A549 (cell line): ENCODE results near the gene NAPA. TPM values are rescaled to one million over a fixed set of nuclear protein-coding genes. Genes with fewer than 3 reads are reported as not detected.

ENCODE experiments used
- ATAC-seq, 2 experiments: fragments of 200-7000 bp in 1 of 2; fragments of >200 bp in 1 of 2; cut with Nextera tagmentation in 1 of 2; cut with Tn5 transposase in 1 of 2; 3 replicates each; pipeline versions ENCODE4 v1.8.0 to v1.9.1; 2018 to 2020; ENCODE audit warnings: mild to moderate bottlenecking in 1 of 2, moderate library complexity in 1 of 2
- CTCF ChIA-PET: fragments of 300-600 bp; sonication (Branson Sonifier 250); formaldehyde crosslinking; extraction: SDS; loops from one replicate; lab custom pipeline; 2021; ENCODE audit warnings: antibody characterized with exemption, inconsistent platforms; lab: Yijun Ruan, JAX
- POLR2A ChIA-PET: fragments of 350-600 bp; formaldehyde crosslinking; extraction: SDS; loops from one replicate; lab custom pipeline; 2021; ENCODE audit warnings: antibody characterized with exemption, inconsistent platforms; lab: Yijun Ruan, JAX
- DNase-seq, 2 experiments: peaks; one replicate each; pipeline versions ENCODE4 v3.0.0 to v3.0.0-alpha.2; 2011 to 2016; ENCODE audit warnings: low read depth in 1 of 2, low spot score in 1 of 2
- FAIRE-seq: peaks from 2 replicates; lab custom pipeline; 2011; peaks lifted over from hg19 to GRCh38; lab: Jason Lieb, UNC
- H3K27ac ChIP-seq, 2 experiments: fragments of >200 bp; sonication (Bioruptor Twin); formaldehyde crosslinking; 3 replicates each; pipeline ENCODE4 v1.5.1; 2016 to 2017
- H3K4me1 ChIP-seq: fragments of >200 bp; sonication (Bioruptor Twin); formaldehyde crosslinking; 3 replicates; pipeline ENCODE4 v1.6.1; 2016
- H3K4me2 ChIP-seq: fragments of >200 bp; sonication (Bioruptor Twin); formaldehyde crosslinking; 3 replicates; pipeline ENCODE4 v1.6.1; 2016
- H3K4me3 ChIP-seq: fragments of >200 bp; sonication (Bioruptor Twin); formaldehyde crosslinking; 3 replicates; pipeline ENCODE4 v1.5.1; 2016
- H3K9me3 ChIP-seq: fragments of >200 bp; sonication (Bioruptor Twin); formaldehyde crosslinking; 3 replicates; pipeline ENCODE4 v1.6.1; 2016
- CBX2 ChIP-seq: fragments of 200-600 bp; sonication (generic); IDR thresholded peaks from 2 replicates; pipeline ENCODE4 v1.6.1; 2016; ENCODE audit warnings: low read depth, mild to moderate bottlenecking, borderline replicate concordance
- CBX8 ChIP-seq: fragments of 200-600 bp; sonication (generic); IDR thresholded peaks from 2 replicates; pipeline ENCODE4 v1.6.1; 2016
- CHD2 ChIP-seq: fragments of 150-350 bp; IDR thresholded peaks from 2 replicates; pipeline ENCODE4 v1.6.1; 2014; ENCODE audit warnings: low read length; ENCODE audit not compliant: partially characterized antibody
- CHD4 ChIP-seq: fragments of 200-600 bp; sonication (generic); IDR thresholded peaks from 2 replicates; pipeline ENCODE4 v1.6.1; 2016; ENCODE audit warnings: antibody characterized with exemption, mild to moderate bottlenecking, borderline replicate concordance
- EHF ChIP-seq: fragments of 250-450 bp; sonication (Bioruptor Pico); IDR thresholded peaks from 2 replicates; pipeline ENCODE4 v1.5.0; 2020; ENCODE audit warnings: mild to moderate bottlenecking
- EP300 ChIP-seq, 2 experiments: fragments of >200 bp; sonication (Bioruptor Twin); formaldehyde crosslinking; IDR thresholded peaks; 2 replicates in 1 of 2; 3 replicates in 1 of 2; pipeline ENCODE4 v1.6.1; 2016 to 2017
- FOSB ChIP-seq: fragments of 250-450 bp; sonication (Bioruptor Pico); IDR thresholded peaks from 2 replicates; pipeline ENCODE4 v1.5.0; 2020; ENCODE audit warnings: mild to moderate bottlenecking, moderate library complexity
- HDAC2 ChIP-seq: fragments of 200-600 bp; sonication (generic); IDR thresholded peaks from 2 replicates; pipeline ENCODE4 v1.6.1; 2016
- HMGXB4 ChIP-seq: fragments of 250-450 bp; sonication (Bioruptor Pico); IDR thresholded peaks from 2 replicates; pipeline ENCODE4 v1.5.0; 2021; ENCODE audit warnings: mild to moderate bottlenecking, moderate library complexity, borderline replicate concordance
- HOXA7 ChIP-seq: fragments of 250-450 bp; sonication (Bioruptor Pico); IDR thresholded peaks from 2 replicates; pipeline ENCODE4 v1.5.0; 2020; ENCODE audit warnings: mild to moderate bottlenecking, moderate library complexity
- JUN ChIP-seq, 2 experiments: fragments of >200 bp; sonication (Bioruptor Twin); formaldehyde crosslinking; IDR thresholded peaks; 2 replicates in 1 of 2; 3 replicates in 1 of 2; pipeline ENCODE4 v1.6.1; 2016 to 2017
- JUNB ChIP-seq: fragments of >200 bp; sonication (Bioruptor Twin); formaldehyde crosslinking; IDR thresholded peaks from 2 replicates; pipeline ENCODE4 v1.6.1; 2016
- KDM1A ChIP-seq: fragments of 200-600 bp; sonication (generic); IDR thresholded peaks from 2 replicates; pipeline ENCODE4 v1.6.1; 2016; ENCODE audit warnings: low read depth, mild to moderate bottlenecking
- KDM5A ChIP-seq: fragments of 200-600 bp; sonication (generic); IDR thresholded peaks from 2 replicates; pipeline ENCODE4 v1.6.1; 2016; ENCODE audit warnings: antibody characterized with exemption, mild to moderate bottlenecking
- MAZ ChIP-seq: fragments of 150-350 bp; IDR thresholded peaks from 2 replicates; pipeline ENCODE4 v1.6.1; 2014; ENCODE audit warnings: antibody characterized with exemption, low read depth, low read length, borderline replicate concordance
- NR3C1 ChIP-seq: fragments of >200 bp; sonication (Bioruptor Twin); formaldehyde crosslinking; IDR thresholded peaks from 3 replicates; pipeline ENCODE4 v1.6.1; 2017
- PHF8 ChIP-seq: fragments of 200-600 bp; sonication (generic); IDR thresholded peaks from 2 replicates; pipeline ENCODE4 v1.6.1; 2016; ENCODE audit warnings: low read depth, mild to moderate bottlenecking, antibody characterized with exemption, moderate library complexity, borderline replicate concordance
- RAD21 ChIP-seq, 2 experiments: fragments of >200 bp in 1 of 2; sonication (Bioruptor Twin) in 1 of 2; formaldehyde crosslinking in 1 of 2; IDR thresholded peaks in 1 of 2; conservative IDR thresholded peaks in 1 of 2; 2 replicates in 1 of 2; 3 replicates in 1 of 2; pipeline ENCODE4 v1.6.1; 2012 to 2018; ENCODE audit warnings: inconsistent platforms in 1 of 2
- RCOR1 ChIP-seq: fragments of 150-350 bp; IDR thresholded peaks from 2 replicates; pipeline ENCODE4 v1.6.1; 2014; ENCODE audit warnings: antibody characterized with exemption, low read length, low read depth
- REST ChIP-seq: fragments of 200-600 bp; sonication (generic); IDR thresholded peaks from 2 replicates; pipeline ENCODE4 v1.6.1; 2016; ENCODE audit warnings: antibody characterized with exemption, mild to moderate bottlenecking, moderate library complexity
- SREBF2 ChIP-seq: fragments of 450-650 bp; IDR thresholded peaks from 2 replicates; pipeline ENCODE4 v1.6.1; 2014; ENCODE audit warnings: mild to moderate bottlenecking, moderate library complexity
- TP53 ChIP-seq: fragments of 250-450 bp; sonication (Bioruptor Pico); IDR thresholded peaks from 2 replicates; pipeline ENCODE4 v1.5.0; 2021; ENCODE audit warnings: mild to moderate bottlenecking, moderate library complexity
- ZC3H11A ChIP-seq: fragments of 450-650 bp; IDR thresholded peaks from 2 replicates; pipeline ENCODE4 v1.6.1; 2014; ENCODE audit warnings: antibody characterized with exemption, mild to moderate bottlenecking
- ZNF302 ChIP-seq: fragments of 250-450 bp; sonication (Bioruptor Pico); IDR thresholded peaks from 2 replicates; pipeline ENCODE4 v1.9.0; 2021; ENCODE audit warnings: inconsistent platforms, mild to moderate bottlenecking, moderate library complexity
- WGBS: methylation state at CpG from one replicate; pipeline ENCODE4 v1.1.6; 2017; ENCODE audit errors: missing lambda C conversion rate; 5-methylcytosine and 5-hydroxymethylcytosine counted together
- polyA plus RNA-seq, 4 experiments: library from polyadenylated mRNA; depleted of rRNA in 3 of 4; stranded (reverse); fragments of >200 nt; fragmentation: RNase III in 1 of 4; extraction: RNeasy Plus Mini Kit Qiagen cat#74134 plus additional on column Dnase treatment in 1 of 4; gene quantifications; 2 replicates in 3 of 4; 3 replicates in 1 of 4; pipeline ENCODE4 v1.2.3, GENCODE V29; 2011 to 2017
- TF ChIP-seq, protein P1 (sequence below): fragments of 150-350 bp; IDR thresholded peaks from 2 replicates; pipeline ENCODE4 v1.6.1; 2014; ENCODE audit warnings: low read depth, mild to moderate bottlenecking, low read length

The NAPA gene
- polyA plus RNA-seq, 2 of the 4 experiments (the other 2 are of a cell fraction), result 69.6 to 101 TPM

DNA sequence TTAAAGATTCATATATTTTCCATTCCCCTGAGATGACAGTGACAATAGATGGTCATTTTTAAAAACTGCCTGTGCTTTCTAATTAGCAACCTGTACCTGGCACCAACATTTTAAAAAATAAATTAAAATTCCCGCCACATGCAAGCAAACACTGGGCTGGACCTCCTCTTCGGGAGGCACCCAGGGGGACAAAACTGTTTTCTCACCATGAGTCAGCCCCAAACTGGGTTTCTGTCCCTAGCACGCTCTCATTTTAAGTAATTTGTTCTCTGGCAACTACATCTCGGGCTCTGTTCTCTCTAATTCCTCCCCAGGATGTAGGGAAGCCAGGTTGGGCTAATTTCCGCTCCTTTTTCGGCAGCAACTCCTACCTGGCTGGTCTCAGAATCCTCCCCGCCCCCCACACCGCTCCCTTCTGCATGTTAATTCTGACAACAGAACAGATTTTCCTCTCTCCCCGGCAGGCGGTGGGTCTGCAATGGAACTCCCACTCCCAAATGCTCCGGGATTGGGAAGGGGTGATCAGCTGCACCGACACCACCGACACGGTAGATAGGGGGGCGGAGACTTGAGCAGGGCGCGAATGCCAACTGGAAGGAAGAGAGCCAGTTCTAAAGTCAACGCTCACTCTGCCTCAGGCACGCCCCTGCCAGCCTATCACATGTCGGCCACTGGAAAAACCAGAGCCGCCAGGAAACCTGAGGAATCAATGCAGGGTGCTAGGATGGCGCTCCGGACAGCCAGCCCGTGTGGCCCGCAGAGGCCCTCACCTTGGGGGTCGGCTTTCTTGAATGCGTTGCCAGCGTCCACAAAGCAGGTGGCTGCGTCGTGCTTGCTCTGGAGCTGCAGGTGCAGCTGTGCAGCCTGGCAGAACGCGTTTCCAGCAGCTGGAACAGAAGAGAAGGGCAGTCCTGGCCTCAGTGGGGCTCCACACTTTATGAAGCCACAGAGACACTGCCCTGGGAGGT, 14.7 kb downstream of the NAPA start (continued):
- TF ChIP-seq MAZ, result no peak
- no peak for TF ChIP-seq REST
- TF ChIP-seq RAD21 (conservative IDR thresholded peaks at IDR 0.05 in 1 of 2, IDR thresholded peaks at IDR 0.05 in 1 of 2), result no peak
- TF ChIP-seq HMGXB4, result no peak
- TF ChIP-seq FOSB (CRISPR knock-in tag), result no peak
- TF ChIP-seq JUNB, result no peak
- TF ChIP-seq HDAC2, result no peak
- TF ChIP-seq, protein P1, sequence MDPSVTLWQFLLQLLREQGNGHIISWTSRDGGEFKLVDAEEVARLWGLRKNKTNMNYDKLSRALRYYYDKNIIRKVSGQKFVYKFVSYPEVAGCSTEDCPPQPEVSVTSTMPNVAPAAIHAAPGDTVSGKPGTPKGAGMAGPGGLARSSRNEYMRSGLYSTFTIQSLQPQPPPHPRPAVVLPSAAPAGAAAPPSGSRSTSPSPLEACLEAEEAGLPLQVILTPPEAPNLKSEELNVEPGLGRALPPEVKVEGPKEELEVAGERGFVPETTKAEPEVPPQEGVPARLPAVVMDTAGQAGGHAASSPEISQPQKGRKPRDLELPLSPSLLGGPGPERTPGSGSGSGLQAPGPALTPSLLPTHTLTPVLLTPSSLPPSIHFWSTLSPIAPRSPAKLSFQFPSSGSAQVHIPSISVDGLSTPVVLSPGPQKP, result no peak
- no peak for TF ChIP-seq JUN (IDR thresholded peaks at IDR 0.05)
- TF ChIP-seq, all 56 proteins: peak for 0

DNA sequence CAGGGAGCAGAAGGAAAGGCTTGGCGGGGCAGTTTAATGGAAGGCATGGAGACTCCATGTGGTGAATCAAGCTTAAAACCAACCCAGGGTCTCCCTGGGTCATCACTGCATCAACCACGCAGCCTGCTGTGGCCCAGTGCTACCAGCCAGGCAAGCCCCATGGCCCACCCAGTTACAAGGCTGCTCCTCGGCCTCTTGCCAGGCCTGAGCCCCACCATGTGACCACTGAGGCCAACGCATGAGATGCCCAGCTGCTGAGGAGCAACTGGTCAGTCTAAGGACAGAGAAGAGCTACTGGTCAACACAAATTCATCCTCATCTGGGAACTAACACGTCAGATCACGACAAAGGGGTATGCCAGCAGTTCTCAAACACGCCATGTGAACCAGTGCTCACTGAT, 15.5 kb downstream of the NAPA start:
- CTCF ChIA-PET, result interaction anchor here (0.6 to 9.7 kb wide), 11 partner anchors 12 to 215 kb away, joined by 3 to 52 read pairs (median 3); partner anchors contain the start of genes EHD2, KPTN and NAPA
- no peaks in the 10 kb centered on the region for H3K4me1 ChIP-seq

More for the DNA sequence above, 15.5 kb downstream of the NAPA start:
- no peak for FAIRE-seq
- WGBS, result 95% methylated on average over 7 of the region's 7 CpGs
- ATAC-seq, result no peak
- Histone ChIP-seq H3K4me3 (no peak overlapping the region), H3K9me3 (no peaks in the 10 kb centered on the region), H3K4me2 (no peak overlapping the region), H3K27ac (no peak overlapping the region)
- DNase-seq, result no peak
- TF ChIP-seq ZNF302 (CRISPR knock-in tag) (no peak), KDM5A (no peak), RCOR1 (no peak), PHF8 (no peak), JUN (IDR thresholded peaks at IDR 0.05) (no peak), EP300 (IDR thresholded peaks at IDR 0.05) (no peak), CBX2 (no peak), CHD2 (no peak), ZC3H11A (no peak), FOSB (CRISPR knock-in tag) (no peak), CHD4 (no peak), KDM1A (no peak), SREBF2 (no peak), HOXA7 (CRISPR knock-in tag) (no peak), RAD21 (conservative IDR thresholded peaks at IDR 0.05 in 1 of 2, IDR thresholded peaks at IDR 0.05 in 1 of 2) (no peak), CBX8 (no peak), EHF (no peak), TP53 (no peak), NR3C1 (no peak)
- TF ChIP-seq, protein P1, result no peak
- POLR2A ChIA-PET, result no interaction called here
